SK-N-MC (cell line): ENCODE results near the gene TBC1D7.

Experiments
- EZH2 ChIP-seq: fragments of 200-600 bp; sonication (generic); IDR thresholded peaks from one replicate; pipeline ENCODE4 v1.6.1; 2017; ENCODE audit warnings: antibody characterized with exemption
- FOXP2 ChIP-seq: optimal IDR thresholded peaks from 2 replicates; pipeline ENCODE3; 2011; ENCODE audit warnings: mild to moderate bottlenecking, moderate library complexity; ENCODE audit not compliant: insufficient read depth; ENCODE audit errors: extremely low read length, control extremely low read depth
- POLR2AphosphoS5 ChIP-seq: IDR thresholded peaks from 2 replicates; pipeline ENCODE4 v1.6.1; 2012; ENCODE audit warnings: mild to moderate bottlenecking, low read depth, low read length, borderline replicate concordance

GRCh38 chr6:13273931-13274706 is 54.2 kb downstream of the TBC1D7 start:
- no peak for TF ChIP-seq POLR2AphosphoS5
- TF ChIP-seq EZH2: no peak
- no peak for TF ChIP-seq FOXP2
